GM12801 (cell line): ENCODE data around the gene NPTX1.

Experiments
- CTCF ChIP-seq: IDR thresholded peaks from one replicate; pipeline ENCODE4 v1.5.1; 2011; ENCODE audit warnings: control low read depth; ENCODE audit not compliant: insufficient read length; ENCODE audit errors: extremely low read depth

The NPTX1 gene

GRCh38 chr17:80424261-80424660 lies 52.1 kb downstream of the NPTX1 start:
- TF ChIP-seq CTCF = no peak

- no peak for TF ChIP-seq CTCF
These were observed 52.7 kb downstream of the NPTX1 start for GRCh38 chr17:80423536-80424225.

- no peak for TF ChIP-seq CTCF
These were observed 53.4 kb downstream of the NPTX1 start for GRCh38 chr17:80422981-80423380.

GRCh38 chr17:80422276-80422675 lies 54.1 kb downstream of the NPTX1 start:
- no peak for TF ChIP-seq CTCF

- no peak for TF ChIP-seq CTCF
These were observed 54.9 kb downstream of the NPTX1 start for GRCh38 chr17:80421381-80422090.

- no peak for TF ChIP-seq CTCF
These were observed 57.2 kb downstream of the NPTX1 start for GRCh38 chr17:80419255-80419654.

- no peak for TF ChIP-seq CTCF
These were observed 57.8 kb downstream of the NPTX1 start for GRCh38 chr17:80418589-80418988.
